Measurements from ENCODE around the gene POMT2. TPM values are rescaled to one million over a fixed set of nuclear protein-coding genes. Genes with fewer than 3 reads are reported as not detected.

Gene POMT2
- total RNA-seq (10 to 100 TPM; 10.8 to 31.7 (median 16.1) TPM), polyA plus RNA-seq (10 to 100 TPM in 1 of 2 donors, 1 to 10 TPM in 1; 6.7 to 35.3 TPM)
- long read RNA-seq, donor 1, partial matches to known transcripts = 1 of 5 reads
- long read RNA-seq, donor 1, other reads (novel, unspliced or antisense) = 4 of 5 reads
- long read RNA-seq, donor 2, full-length matches to known transcripts = 5 of 286 reads
- long read RNA-seq, donor 2, partial matches to known transcripts = 281 of 286 reads
- long read RNA-seq, donor 2, other reads (novel, unspliced or antisense) = 0 of 286 reads
- long read RNA-seq, donor 3, full-length matches to known transcripts = 6 of 16 reads
- long read RNA-seq, donor 3, partial matches to known transcripts = 4 of 16 reads
- long read RNA-seq, donor 3, other reads (novel, unspliced or antisense) = 6 of 16 reads

GRCh38 chr14:77320238-77320935 is at the start of gene POMT2:
Gene POMT2 (minus strand): TSS chr14:77320883. CDS start chr14:77320681, 202 bp downstream.
- Histone ChIP-seq H3K4me3 (peak within 1 kb of the TSS; percentile 100), H3K36me3 (no peaks in the 10 kb centered on the region), H3K9me3 (no peaks in the 10 kb centered on the region), H3K4me1 (ENCODE audit: insufficient read depth) (peaks cover 1% of the 10 kb centered on the region), H3K27ac (peak within 1 kb of the TSS; percentile 88 to 94), H3K27me3 (no peaks in the 10 kb centered on the region)
- intact Hi-C loops (cut with DNase I) = loop anchor here in 2 of 4 donors (5.0 to 10.0 kb wide), 2 partner anchors 134 to 137 kb away; partner anchors contain the start of genes AHSA1 (in 2 of the 2) and VIPAS39 (in 2 of the 2)
- WGBS, 3 donors = 0 to 1% (median 1%) methylated on average over 19 to 69 of the region's 69 CpGs
- DNase-seq = peak; percentile 92 to 95 (median 94)
- TF ChIP-seq, protein P1, sequence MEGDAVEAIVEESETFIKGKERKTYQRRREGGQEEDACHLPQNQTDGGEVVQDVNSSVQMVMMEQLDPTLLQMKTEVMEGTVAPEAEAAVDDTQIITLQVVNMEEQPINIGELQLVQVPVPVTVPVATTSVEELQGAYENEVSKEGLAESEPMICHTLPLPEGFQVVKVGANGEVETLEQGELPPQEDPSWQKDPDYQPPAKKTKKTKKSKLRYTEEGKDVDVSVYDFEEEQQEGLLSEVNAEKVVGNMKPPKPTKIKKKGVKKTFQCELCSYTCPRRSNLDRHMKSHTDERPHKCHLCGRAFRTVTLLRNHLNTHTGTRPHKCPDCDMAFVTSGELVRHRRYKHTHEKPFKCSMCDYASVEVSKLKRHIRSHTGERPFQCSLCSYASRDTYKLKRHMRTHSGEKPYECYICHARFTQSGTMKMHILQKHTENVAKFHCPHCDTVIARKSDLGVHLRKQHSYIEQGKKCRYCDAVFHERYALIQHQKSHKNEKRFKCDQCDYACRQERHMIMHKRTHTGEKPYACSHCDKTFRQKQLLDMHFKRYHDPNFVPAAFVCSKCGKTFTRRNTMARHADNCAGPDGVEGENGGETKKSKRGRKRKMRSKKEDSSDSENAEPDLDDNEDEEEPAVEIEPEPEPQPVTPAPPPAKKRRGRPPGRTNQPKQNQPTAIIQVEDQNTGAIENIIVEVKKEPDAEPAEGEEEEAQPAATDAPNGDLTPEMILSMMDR (IDR thresholded peaks at IDR 0.05) = peak; percentile 58 to 84 (median 74)
- TF ChIP-seq POLR2A (IDR thresholded peaks at IDR 0.05) (peak; percentile 69), EP300 (IDR thresholded peaks at IDR 0.05) (no peak)

DNA sequence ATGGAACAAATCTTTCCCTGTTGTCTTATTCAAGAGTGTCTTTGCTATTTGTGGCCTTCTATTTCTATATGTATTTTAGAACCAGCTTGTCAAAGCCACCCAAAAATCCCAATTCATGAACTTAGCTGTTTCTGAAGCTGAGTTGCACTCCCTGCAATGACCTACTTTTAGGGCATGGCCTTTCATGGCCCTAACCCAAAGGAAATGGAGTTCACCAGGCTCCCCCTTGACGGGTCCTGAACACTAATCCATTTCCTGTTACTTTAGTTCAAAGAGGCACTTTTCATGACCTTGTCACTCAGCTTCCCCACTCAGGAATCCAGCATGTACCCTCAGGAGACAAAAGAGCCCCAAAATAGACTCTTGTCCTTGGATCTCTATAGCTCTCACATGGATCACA is 48.6 kb upstream of the POMT2 start:
- intact Hi-C loops (cut with DNase I) = no loop called here
- 77 to 83% (median 83%) methylated on average over 1 of the region's 1 CpG for WGBS, 3 donors
- no peaks in the 10 kb centered on the region for H3K36me3 ChIP-seq

GRCh38 chr14:77364146-77364545 is 43.5 kb upstream of the POMT2 start:
- 52 to 71% (median 63%) methylated on average over 3 of the region's 3 CpGs for WGBS, 3 donors
- no peaks in the 10 kb centered on the region for H3K9me3 ChIP-seq
- H3K4me1 ChIP-seq (ENCODE audit: insufficient read depth) = no peaks in the 10 kb centered on the region

More for the DNA sequence above, 48.6 kb upstream of the POMT2 start:
- no peak overlapping the region for H3K4me3 ChIP-seq
- no peaks in the 10 kb centered on the region for H3K9me3 ChIP-seq
- no peak for TF ChIP-seq POLR2A (IDR thresholded peaks at IDR 0.05)
- TF ChIP-seq, protein P1 (IDR thresholded peaks at IDR 0.05) = no peak
- no peak for TF ChIP-seq EP300 (IDR thresholded peaks at IDR 0.05)
- H3K27me3 ChIP-seq = no peaks in the 10 kb centered on the region
- no peak for DNase-seq
- peaks cover under 1% of the 10 kb centered on the region for H3K4me1 ChIP-seq (ENCODE audit: insufficient read depth)
- H3K27ac ChIP-seq = no peak overlapping the region

GRCh38 chr14:77359626-77360025 is 38.9 kb upstream of the POMT2 start:
- WGBS, 3 donors = 93 to 100% (median 98%) methylated on average over 1 of the region's 1 CpG
- H3K4me3 ChIP-seq = no peak overlapping the region
- no peak for TF ChIP-seq POLR2A (IDR thresholded peaks at IDR 0.05)
- no peak for TF ChIP-seq EP300 (IDR thresholded peaks at IDR 0.05)
- TF ChIP-seq, protein P1 (IDR thresholded peaks at IDR 0.05) = no peak
- no peaks in the 10 kb centered on the region for H3K27me3 ChIP-seq
- intact Hi-C loops (cut with DNase I) = no loop called here
- no peaks in the 10 kb centered on the region for H3K9me3 ChIP-seq
- no peaks in the 10 kb centered on the region for H3K4me1 ChIP-seq (ENCODE audit: insufficient read depth)
- H3K27ac ChIP-seq = no peak overlapping the region
- H3K36me3 ChIP-seq = no peaks in the 10 kb centered on the region
- DNase-seq = no peak

More at GRCh38 chr14:77364146-77364545, 43.5 kb upstream of the POMT2 start:
- TF ChIP-seq POLR2A (IDR thresholded peaks at IDR 0.05) (no peak), EP300 (IDR thresholded peaks at IDR 0.05) (no peak)
- TF ChIP-seq, protein P1 (IDR thresholded peaks at IDR 0.05) = no peak
- H3K36me3 ChIP-seq = no peaks in the 10 kb centered on the region
- intact Hi-C loops (cut with DNase I) = no loop called here
- DNase-seq = peak in 1 of 5 donors; percentile 27
- H3K4me3 ChIP-seq = no peak overlapping the region
- H3K27ac ChIP-seq = no peak overlapping the region
- H3K27me3 ChIP-seq = no peaks in the 10 kb centered on the region
